HAP-1 (cell line): Measurements from ENCODE around the gene RAB10.

Experiments
- DNase-seq, 2 experiments: peaks; one replicate each; pipeline ENCODE4 v3.0.0-alpha.2; 2016 to 2020; ENCODE audit warnings: low spot score in 2 of 2
- H3K27me3 ChIP-seq: fragments of 250-450 bp; sonication (Bioruptor Pico); 2 replicates; pipeline ENCODE4 v1.5.1; 2020; ENCODE audit warnings: low read depth, mild to moderate bottlenecking, moderate library complexity
- H3K36me3 ChIP-seq: fragments of 250-450 bp; sonication (Bioruptor Pico); replicated peaks from 2 replicates; pipeline ENCODE4 v1.5.1; 2020; ENCODE audit warnings: mild to moderate bottlenecking
- H3K4me1 ChIP-seq: fragments of 250-450 bp; sonication (Bioruptor Pico); 2 replicates; pipeline ENCODE4 v1.5.1; 2020; ENCODE audit warnings: mild to moderate bottlenecking
- H3K4me3 ChIP-seq: fragments of 250-450 bp; sonication (Bioruptor Pico); 2 replicates; pipeline ENCODE4 v1.5.1; 2020; ENCODE audit warnings: mild to moderate bottlenecking, moderate library complexity
- H3K9me3 ChIP-seq: fragments of 250-450 bp; sonication (Bioruptor Pico); 2 replicates; pipeline ENCODE4 v1.5.1; 2020; ENCODE audit warnings: mild to moderate bottlenecking, moderate library complexity
- in situ Hi-C: fragments of 300-500 bp; cut with MboI; formaldehyde crosslinking; loops from 3 replicates; pipeline ENCODE4 v1.14.3; 2020; ENCODE audit warnings: low sequenced_read_pairs, inconsistent platforms, mixed read lengths

The RAB10 gene

GRCh38 chr2:26182887-26183630 is 149.2 kb downstream of the RAB10 start:
- in situ Hi-C loops: no loop called here
- Histone ChIP-seq H3K27me3 (no peaks in the 10 kb centered on the region), H3K36me3 (peaks cover 8% of the 10 kb centered on the region), H3K9me3 (no peaks in the 10 kb centered on the region), H3K4me1 (peaks cover 6% of the 10 kb centered on the region), H3K4me3 (no peak overlapping the region)
- DNase-seq: no peak

- Histone ChIP-seq H3K27me3 (no peaks in the 10 kb centered on the region), H3K4me1 (peaks cover 6% of the 10 kb centered on the region), H3K36me3 (peaks cover 16% of the 10 kb centered on the region), H3K4me3 (no peak overlapping the region), H3K9me3 (no peaks in the 10 kb centered on the region)
- no peak for DNase-seq
- in situ Hi-C loops: no loop called here
Observed at GRCh38 chr2:26184121-26184520, 150.2 kb downstream of the RAB10 start.

- peaks cover 6% of the 10 kb centered on the region for H3K4me1 ChIP-seq
- H3K4me3 ChIP-seq: peak overlapping the region; percentile 52
- DNase-seq: peak; percentile 70 to 89
- no peaks in the 10 kb centered on the region for H3K27me3 ChIP-seq
- H3K9me3 ChIP-seq: no peaks in the 10 kb centered on the region
- in situ Hi-C loops: no loop called here
- peaks cover 19% of the 10 kb centered on the region for H3K36me3 ChIP-seq
Observed at GRCh38 chr2:26184555-26185303, 150.8 kb downstream of the RAB10 start.

- in situ Hi-C loops: no loop called here
- Histone ChIP-seq H3K27me3 (no peaks in the 10 kb centered on the region), H3K36me3 (peaks cover 19% of the 10 kb centered on the region), H3K4me3 (peak overlapping the region; percentile 52), H3K9me3 (no peaks in the 10 kb centered on the region), H3K4me1 (peaks cover 6% of the 10 kb centered on the region)
- no peak for DNase-seq
Observed at GRCh38 chr2:26185304-26185928, 151.5 kb downstream of the RAB10 start.

- in situ Hi-C loops: no loop called here
- Histone ChIP-seq H3K36me3 (peaks cover 27% of the 10 kb centered on the region), H3K4me1 (peaks cover 6% of the 10 kb centered on the region), H3K27me3 (no peaks in the 10 kb centered on the region), H3K4me3 (peak overlapping the region; percentile 52), H3K9me3 (no peaks in the 10 kb centered on the region)
- DNase-seq: peak in 1 of 2 experiments; percentile 4
Observed at GRCh38 chr2:26185954-26186770, 152.3 kb downstream of the RAB10 start.
